Vagina (tissue), 2 donors: ENCODE measurements around the gene IHH. TPM values are rescaled to one million over a fixed set of nuclear protein-coding genes. Genes with fewer than 3 reads are reported as not detected.

ENCODE experiments used
- DNase-seq, 2 donors: peaks; one replicate each; pipeline ENCODE4 v3.0.0-alpha.2; 2017; ENCODE audit errors: extremely low spot score in 2 of 2
- H3K27ac ChIP-seq: fragments of 200-600 bp; sonication (generic); one replicate; pipeline ENCODE4 v1.5.1; 2019
- H3K27me3 ChIP-seq: fragments of 200-600 bp; sonication (generic); one replicate; pipeline ENCODE4 v1.5.1; 2019
- H3K36me3 ChIP-seq, 2 donors: fragments of 200-600 bp; sonication (generic); one replicate each; pipeline ENCODE4 v1.5.1; 2017 to 2019
- H3K4me1 ChIP-seq: fragments of 200-600 bp; sonication (generic); one replicate; pipeline ENCODE4 v1.5.1; 2019
- H3K4me3 ChIP-seq, 2 donors: fragments of 200-600 bp; sonication (generic); 1 replicate in 1 of 2; 2 replicates in 1 of 2; pipeline ENCODE4 v1.5.1; 2016 to 2019
- H3K9me3 ChIP-seq: fragments of 200-600 bp; sonication (generic); one replicate; pipeline ENCODE4 v1.5.1; 2019
- POLR2A ChIP-seq, 2 donors: fragments of 450-650 bp; IDR thresholded peaks; one replicate each; pipeline ENCODE4 v1.6.1; 2017; ENCODE audit warnings: antibody characterized with exemption in 2 of 2, mild to moderate bottlenecking in 2 of 2, moderate library complexity in 2 of 2
- POLR2AphosphoS5 ChIP-seq, 2 donors: sonication (generic); formaldehyde crosslinking; IDR thresholded peaks; one replicate each; pipeline ENCODE4 v1.9.0; 2017; ENCODE audit warnings: antibody characterized with exemption in 2 of 2, mild to moderate bottlenecking in 2 of 2, low read depth in 1 of 2; ENCODE audit not compliant: insufficient read depth in 1 of 2
- intact Hi-C: fragments of 100-400 bp; cut with DNase I; formaldehyde crosslinking; loops from one replicate; pipeline ENCODE4 v1.15.1; 2023
- total RNA-seq: library from RNA; depleted of rRNA; stranded (reverse); fragments of >200 nt; gene quantifications from one replicate; pipeline ENCODE4 v1.2.3, GENCODE V29; 2016
- TF ChIP-seq, protein P1 (sequence below), 3 experiments: fragments of 450-650 bp in 2 of 3; fragments of 200-600 bp in 1 of 3; sonication (generic) in 1 of 3; IDR thresholded peaks; one replicate each; pipeline ENCODE4 v1.5.1; 2017 to 2019; ENCODE audit warnings: antibody characterized with exemption in 3 of 3, mild to moderate bottlenecking in 2 of 3, moderate library complexity in 2 of 3

IHH gene
- total RNA-seq, 1 donor from 2014 or later, result not detected

DNA sequence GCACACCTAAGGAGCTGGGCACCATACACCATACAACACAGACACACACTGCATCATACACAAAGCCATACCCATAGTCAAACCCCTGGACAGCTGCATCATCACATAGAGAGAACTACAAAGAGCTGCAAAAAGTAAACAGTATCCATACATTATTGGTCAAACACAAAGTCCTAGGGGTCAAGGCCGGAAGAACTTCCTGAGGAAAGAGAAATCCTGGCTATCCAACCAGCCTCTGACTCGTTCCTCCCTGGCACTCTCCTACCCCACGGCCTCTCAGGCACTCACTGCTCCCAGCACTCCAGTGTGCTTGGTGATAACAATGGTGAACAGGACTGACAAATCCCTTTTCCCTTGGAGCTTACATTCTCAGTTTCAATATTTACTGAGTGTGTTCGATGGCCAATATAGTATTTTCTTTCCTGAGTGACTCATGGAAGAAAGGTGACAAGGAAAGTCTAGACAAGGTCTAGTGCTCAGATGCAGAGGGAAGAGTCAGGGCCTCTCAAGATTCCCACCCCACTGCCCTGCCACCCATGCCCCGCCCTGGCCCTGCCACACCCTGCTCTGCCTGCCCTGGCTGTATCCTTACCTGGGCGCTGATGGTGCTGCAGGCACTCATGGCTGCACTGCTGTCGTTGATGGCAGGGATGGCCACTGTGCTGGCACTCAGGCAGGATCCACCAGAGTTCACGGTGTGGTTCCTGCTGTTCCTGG, 22.8 kb downstream of the IHH start:
- intact Hi-C loops, result no loop called here
- Histone ChIP-seq H3K9me3 (no peaks in the 10 kb centered on the region), H3K4me3 (no peak overlapping the region), H3K36me3 (no peaks in the 10 kb centered on the region), H3K27ac (no peak overlapping the region), H3K4me1 (no peaks in the 10 kb centered on the region), H3K27me3 (no peaks in the 10 kb centered on the region)
- DNase-seq, result no peak
- no peak for TF ChIP-seq POLR2AphosphoS5 (IDR thresholded peaks at IDR 0.05; ENCODE audit: insufficient read depth in 1 of 2, low read depth in 1 of 2)
- TF ChIP-seq, protein P1, sequence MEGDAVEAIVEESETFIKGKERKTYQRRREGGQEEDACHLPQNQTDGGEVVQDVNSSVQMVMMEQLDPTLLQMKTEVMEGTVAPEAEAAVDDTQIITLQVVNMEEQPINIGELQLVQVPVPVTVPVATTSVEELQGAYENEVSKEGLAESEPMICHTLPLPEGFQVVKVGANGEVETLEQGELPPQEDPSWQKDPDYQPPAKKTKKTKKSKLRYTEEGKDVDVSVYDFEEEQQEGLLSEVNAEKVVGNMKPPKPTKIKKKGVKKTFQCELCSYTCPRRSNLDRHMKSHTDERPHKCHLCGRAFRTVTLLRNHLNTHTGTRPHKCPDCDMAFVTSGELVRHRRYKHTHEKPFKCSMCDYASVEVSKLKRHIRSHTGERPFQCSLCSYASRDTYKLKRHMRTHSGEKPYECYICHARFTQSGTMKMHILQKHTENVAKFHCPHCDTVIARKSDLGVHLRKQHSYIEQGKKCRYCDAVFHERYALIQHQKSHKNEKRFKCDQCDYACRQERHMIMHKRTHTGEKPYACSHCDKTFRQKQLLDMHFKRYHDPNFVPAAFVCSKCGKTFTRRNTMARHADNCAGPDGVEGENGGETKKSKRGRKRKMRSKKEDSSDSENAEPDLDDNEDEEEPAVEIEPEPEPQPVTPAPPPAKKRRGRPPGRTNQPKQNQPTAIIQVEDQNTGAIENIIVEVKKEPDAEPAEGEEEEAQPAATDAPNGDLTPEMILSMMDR (IDR thresholded peaks at IDR 0.05), result no peak
- TF ChIP-seq POLR2A (IDR thresholded peaks at IDR 0.05), result no peak

DNA sequence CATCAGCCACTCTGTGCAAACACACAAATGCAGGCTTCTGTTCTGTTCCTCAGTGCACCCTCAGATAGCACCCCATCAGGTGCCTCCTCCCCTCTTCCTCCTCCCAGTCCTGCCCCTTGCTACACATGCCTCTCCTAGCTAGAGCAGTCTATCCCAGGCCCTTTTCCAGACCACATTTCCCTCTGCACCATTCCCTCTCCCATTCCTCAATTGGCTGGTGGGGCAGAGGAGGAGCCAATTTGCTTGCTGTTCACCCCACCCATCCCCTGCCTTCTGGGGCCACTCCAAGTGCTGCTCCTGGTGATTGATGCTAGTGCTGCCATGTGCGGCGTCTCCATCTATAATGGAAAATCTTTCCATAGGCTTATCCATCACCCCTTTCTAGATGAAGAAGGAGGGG, 24.8 kb downstream of the IHH start:
- no peaks in the 10 kb centered on the region for H3K27me3 ChIP-seq
- H3K36me3 ChIP-seq, result no peaks in the 10 kb centered on the region
- no peak overlapping the region for H3K4me3 ChIP-seq
- intact Hi-C loops, result no loop called here
- H3K27ac ChIP-seq, result no peak overlapping the region
- no peak for DNase-seq
- H3K4me1 ChIP-seq, result no peaks in the 10 kb centered on the region
- no peaks in the 10 kb centered on the region for H3K9me3 ChIP-seq
- no peak for TF ChIP-seq POLR2A (IDR thresholded peaks at IDR 0.05)
- TF ChIP-seq, protein P1 (IDR thresholded peaks at IDR 0.05), result no peak
- TF ChIP-seq POLR2AphosphoS5 (IDR thresholded peaks at IDR 0.05; ENCODE audit: insufficient read depth in 1 of 2, low read depth in 1 of 2), result no peak

GRCh38 chr2:219034823-219035222, 25.9 kb downstream of the IHH start:
- intact Hi-C loops, result no loop called here
- no peaks in the 10 kb centered on the region for H3K4me1 ChIP-seq
- TF ChIP-seq, protein P1 (IDR thresholded peaks at IDR 0.05), result no peak
- TF ChIP-seq POLR2A (IDR thresholded peaks at IDR 0.05) (no peak), POLR2AphosphoS5 (IDR thresholded peaks at IDR 0.05; ENCODE audit: insufficient read depth in 1 of 2, low read depth in 1 of 2) (no peak)
- no peak overlapping the region for H3K27ac ChIP-seq
- DNase-seq, result no peak
- H3K36me3 ChIP-seq, result no peaks in the 10 kb centered on the region
- no peak overlapping the region for H3K4me3 ChIP-seq
- no peaks in the 10 kb centered on the region for H3K9me3 ChIP-seq
- peaks cover 8% of the 10 kb centered on the region for H3K27me3 ChIP-seq

- Histone ChIP-seq H3K27ac (no peak overlapping the region), H3K27me3 (peaks cover 8% of the 10 kb centered on the region), H3K9me3 (no peaks in the 10 kb centered on the region), H3K36me3 (no peaks in the 10 kb centered on the region), H3K4me3 (no peak overlapping the region), H3K4me1 (no peaks in the 10 kb centered on the region)
- intact Hi-C loops, result no loop called here
- TF ChIP-seq POLR2A (IDR thresholded peaks at IDR 0.05) (no peak), POLR2AphosphoS5 (IDR thresholded peaks at IDR 0.05; ENCODE audit: insufficient read depth in 1 of 2, low read depth in 1 of 2) (no peak)
- TF ChIP-seq, protein P1 (IDR thresholded peaks at IDR 0.05), result no peak
- DNase-seq, result no peak
These were observed 28.5 kb downstream of the IHH start for GRCh38 chr2:219032051-219032745.
